Liver (tissue), 3 donors: ENCODE results near the gene CFL2.

Experiments used
- ATF3 ChIP-seq: IDR thresholded peaks from 2 replicates; pipeline ENCODE4 v1.6.1; 2016; ENCODE audit warnings: antibody characterized with exemption
- CTCF ChIP-seq: fragments of 150-350 bp; IDR thresholded peaks from 2 replicates; pipeline ENCODE4 v1.5.1; 2017; ENCODE audit warnings: improper control_type of control experiment, low read depth, low read length; ENCODE audit not compliant: missing input control
- HNF4A ChIP-seq, 2 donors: conservative IDR thresholded peaks; 2 replicates each; pipeline ENCODE4 v1.6.1; 2016; ENCODE audit warnings: antibody characterized with exemption in 2 of 2, mild to moderate bottlenecking in 2 of 2
- REST ChIP-seq: IDR thresholded peaks from 2 replicates; pipeline ENCODE4 v1.6.1; 2016; ENCODE audit warnings: antibody characterized with exemption, mild to moderate bottlenecking
- donor health status: healthy.
- donor health status: healthy.

- no peak for TF ChIP-seq CTCF
- TF ChIP-seq REST = no peak
- no peak for TF ChIP-seq HNF4A (conservative IDR thresholded peaks at IDR 0.05)
- no peak for TF ChIP-seq ATF3
Observed at GRCh38 chr14:34733245-34733644, 18.9 kb upstream of the CFL2 start.
